ENCODE results near the gene MRPL42. TPM values are rescaled to one million over a fixed set of nuclear protein-coding genes. Genes with fewer than 3 reads are reported as not detected.
"Not testable (repeated sequence)": the region's sequence is repeated elsewhere in the genome, so short reads cannot be mapped to it uniquely, and the experiment has no call there.

MRPL42 gene
- total RNA-seq, 1 experiment from 2014 or later, result 61.0 TPM

DNA sequence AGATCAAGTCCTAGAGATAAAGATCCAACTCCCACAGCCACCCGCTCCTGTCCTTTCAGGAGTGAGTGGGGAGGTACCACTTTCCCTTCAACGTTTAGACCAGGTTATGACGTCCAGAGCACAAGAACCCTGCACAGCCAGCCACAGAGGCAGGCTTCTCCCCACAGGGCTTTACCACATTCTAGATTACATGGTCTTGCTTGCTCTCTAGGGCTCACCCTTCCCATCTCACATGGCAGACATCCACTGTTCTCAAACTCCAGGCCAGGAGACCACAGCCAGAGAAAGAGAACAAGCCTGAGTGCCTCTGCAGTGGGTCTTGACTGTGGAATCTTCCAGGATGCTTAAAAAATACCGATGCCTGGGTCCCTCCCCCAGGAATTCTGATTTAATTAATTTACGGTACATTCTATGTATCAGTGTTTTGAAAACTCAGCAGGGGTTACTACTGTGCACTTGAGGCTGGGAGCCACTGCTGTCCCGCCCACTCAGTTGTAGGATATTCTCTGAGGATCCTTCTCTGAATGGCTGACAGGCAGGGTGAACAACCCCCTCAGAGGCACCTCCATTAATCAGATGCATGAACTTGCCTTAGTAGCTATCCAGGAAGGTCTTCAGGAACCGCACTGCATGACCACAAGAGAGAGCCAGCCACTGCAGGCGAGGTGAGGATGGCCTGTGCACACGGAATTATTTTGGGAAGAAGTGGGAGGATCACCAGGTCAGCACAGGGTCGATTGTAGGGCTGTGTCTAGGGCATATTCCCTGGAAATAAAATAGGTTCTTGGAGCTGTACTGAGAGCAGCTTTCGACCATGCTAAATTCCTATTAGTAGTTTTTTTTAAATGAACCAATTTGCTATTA lies 83.7 kb downstream of the MRPL42 start:
- intact Hi-C loops (cut with micrococcal nuclease; ENCODE audit: unreplicated experiment), result no loop called here
- H3K27ac ChIP-seq, result no peak overlapping the region
- H3K36me3 ChIP-seq (ENCODE audit: low read depth), result no peaks in the 10 kb centered on the region

DNA sequence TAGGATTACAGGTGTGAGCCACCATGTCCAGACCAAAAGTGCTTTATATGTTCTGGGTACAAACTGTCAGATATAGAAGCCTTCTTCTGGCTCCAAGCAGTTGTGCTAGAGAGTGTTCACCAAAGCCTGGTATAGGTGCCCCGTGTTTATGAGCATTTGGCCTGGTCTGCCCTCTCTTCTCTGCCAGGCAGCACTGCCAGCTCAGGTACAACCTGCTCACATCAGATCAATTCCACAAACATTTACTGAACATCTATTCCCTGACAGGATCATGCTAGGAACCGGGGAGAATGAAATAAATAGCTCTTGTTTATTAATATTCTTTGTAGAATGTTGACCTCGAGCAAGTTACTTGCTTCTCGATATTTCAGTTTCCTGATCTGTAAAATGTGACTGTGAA lies 85.1 kb downstream of the MRPL42 start:
- Histone ChIP-seq H3K4me2 (no peak overlapping the region), H3K27me3 (ENCODE audit: insufficient read depth, low read depth) (no peaks in the 10 kb centered on the region), H3K4me3 (no peak overlapping the region), H3K9me3 (ENCODE audit: insufficient read depth, low read depth) (no peaks in the 10 kb centered on the region), H3K36me3 (ENCODE audit: low read depth) (no peaks in the 10 kb centered on the region), H3K4me1 (replicated peaks; ENCODE audit: insufficient read depth) (no peaks in the 10 kb centered on the region), H3K9me2 (ENCODE audit: insufficient read depth) (no peaks in the 10 kb centered on the region), H4K20me1 (ENCODE audit: insufficient read depth) (no peaks in the 10 kb centered on the region), H3K79me2 (ENCODE audit: low read depth) (no peaks in the 10 kb centered on the region), H3F3A (ENCODE audit: insufficient read depth, low read depth) (no peaks in the 10 kb centered on the region), H3K27ac (no peak overlapping the region), H2AFZ (no peak overlapping the region)
- CTCF ChIA-PET, result no interaction called here
- TF ChIP-seq, protein P1, sequence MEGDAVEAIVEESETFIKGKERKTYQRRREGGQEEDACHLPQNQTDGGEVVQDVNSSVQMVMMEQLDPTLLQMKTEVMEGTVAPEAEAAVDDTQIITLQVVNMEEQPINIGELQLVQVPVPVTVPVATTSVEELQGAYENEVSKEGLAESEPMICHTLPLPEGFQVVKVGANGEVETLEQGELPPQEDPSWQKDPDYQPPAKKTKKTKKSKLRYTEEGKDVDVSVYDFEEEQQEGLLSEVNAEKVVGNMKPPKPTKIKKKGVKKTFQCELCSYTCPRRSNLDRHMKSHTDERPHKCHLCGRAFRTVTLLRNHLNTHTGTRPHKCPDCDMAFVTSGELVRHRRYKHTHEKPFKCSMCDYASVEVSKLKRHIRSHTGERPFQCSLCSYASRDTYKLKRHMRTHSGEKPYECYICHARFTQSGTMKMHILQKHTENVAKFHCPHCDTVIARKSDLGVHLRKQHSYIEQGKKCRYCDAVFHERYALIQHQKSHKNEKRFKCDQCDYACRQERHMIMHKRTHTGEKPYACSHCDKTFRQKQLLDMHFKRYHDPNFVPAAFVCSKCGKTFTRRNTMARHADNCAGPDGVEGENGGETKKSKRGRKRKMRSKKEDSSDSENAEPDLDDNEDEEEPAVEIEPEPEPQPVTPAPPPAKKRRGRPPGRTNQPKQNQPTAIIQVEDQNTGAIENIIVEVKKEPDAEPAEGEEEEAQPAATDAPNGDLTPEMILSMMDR (conservative IDR thresholded peaks at IDR 0.05), result no peak
- no TSS peak for BruUV-seq (replicated peaks)
- DNase-seq, result no peak
- intact Hi-C loops (cut with micrococcal nuclease; ENCODE audit: unreplicated experiment), result no loop called here
- POLR2A ChIA-PET (ENCODE audit: unreplicated experiment), result no interaction called here

More for the DNA sequence above, 83.7 kb downstream of the MRPL42 start:
- Histone ChIP-seq H3K4me3 (no peak overlapping the region), H3K79me2 (ENCODE audit: low read depth) (no peaks in the 10 kb centered on the region), H3K9me3 (ENCODE audit: insufficient read depth, low read depth) (no peaks in the 10 kb centered on the region), H3F3A (ENCODE audit: insufficient read depth, low read depth) (no peaks in the 10 kb centered on the region), H4K20me1 (ENCODE audit: insufficient read depth) (no peaks in the 10 kb centered on the region), H3K4me1 (replicated peaks; ENCODE audit: insufficient read depth) (no peaks in the 10 kb centered on the region), H2AFZ (no peak overlapping the region), H3K9me2 (ENCODE audit: insufficient read depth) (no peaks in the 10 kb centered on the region), H3K4me2 (no peak overlapping the region), H3K27me3 (ENCODE audit: insufficient read depth, low read depth) (no peaks in the 10 kb centered on the region)
- no peak for DNase-seq
- TF ChIP-seq, protein P1 (conservative IDR thresholded peaks at IDR 0.05), result no peak
- TF ChIP-seq EZH2 (IDR thresholded peaks at IDR 0.05; ENCODE audit: low read depth), result no peak
- POLR2A ChIA-PET (ENCODE audit: unreplicated experiment), result no interaction called here
- CTCF ChIA-PET, result no interaction called here
- no TSS peak for BruUV-seq (replicated peaks)

DNA sequence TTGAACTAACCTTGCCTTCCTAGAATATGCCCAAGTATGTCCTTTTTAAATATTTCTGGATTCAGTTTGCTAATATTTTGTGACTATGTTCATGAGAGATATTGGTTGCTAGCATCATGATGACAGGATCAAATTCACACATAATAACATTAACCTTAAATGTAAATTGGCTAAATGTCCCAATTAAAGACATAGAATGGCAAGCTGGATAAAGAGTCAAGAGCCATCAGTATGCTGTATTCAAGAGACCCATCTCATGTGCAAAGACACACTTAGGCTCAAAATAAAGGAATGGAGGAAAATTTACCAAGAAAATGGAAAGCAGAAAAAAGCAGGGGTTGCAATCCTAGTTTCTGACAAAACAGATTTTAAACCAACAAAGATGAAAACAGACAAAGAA lies 90.6 kb downstream of the MRPL42 start:
- H4K20me1 ChIP-seq (ENCODE audit: insufficient read depth); H3K4me1 ChIP-seq (replicated peaks; ENCODE audit: insufficient read depth); H3F3A ChIP-seq (ENCODE audit: insufficient read depth, low read depth); intact Hi-C loops (cut with micrococcal nuclease; ENCODE audit: unreplicated experiment); H3K27ac ChIP-seq; CTCF ChIA-PET; DNase-seq; H3K9me3 ChIP-seq (ENCODE audit: insufficient read depth, low read depth); BruUV-seq (replicated peaks); H2AFZ ChIP-seq; POLR2A ChIA-PET (ENCODE audit: unreplicated experiment); H3K4me3 ChIP-seq; H3K4me2 ChIP-seq; H3K79me2 ChIP-seq (ENCODE audit: low read depth); H3K27me3 ChIP-seq (ENCODE audit: insufficient read depth, low read depth); H3K36me3 ChIP-seq (ENCODE audit: low read depth); H3K9me2 ChIP-seq (ENCODE audit: insufficient read depth): not testable (repeated sequence)

DNA sequence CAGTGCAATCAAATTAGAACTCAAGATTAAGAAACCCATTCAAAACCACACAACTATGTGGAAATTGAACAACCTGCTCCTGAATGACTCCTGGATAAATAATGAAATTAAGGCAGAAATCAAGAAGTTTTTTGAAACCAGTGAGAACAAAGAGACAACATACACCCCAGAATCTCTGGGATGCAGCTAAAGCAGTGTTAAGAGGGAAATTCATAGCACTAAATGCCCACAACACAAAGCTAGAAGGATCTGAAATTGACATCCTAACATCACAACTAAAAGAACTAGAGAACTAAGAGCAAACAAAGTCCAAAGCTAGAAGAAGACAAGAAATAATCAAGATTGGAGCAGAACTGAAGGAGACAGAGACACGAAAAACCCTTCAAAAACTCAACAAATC lies 91.4 kb downstream of the MRPL42 start:
- DNase-seq; H3K79me2 ChIP-seq (ENCODE audit: low read depth); H4K20me1 ChIP-seq (ENCODE audit: insufficient read depth); H2AFZ ChIP-seq; H3F3A ChIP-seq (ENCODE audit: insufficient read depth, low read depth); H3K9me2 ChIP-seq (ENCODE audit: insufficient read depth); H3K4me2 ChIP-seq; BruUV-seq (replicated peaks); intact Hi-C loops (cut with micrococcal nuclease; ENCODE audit: unreplicated experiment); H3K27me3 ChIP-seq (ENCODE audit: insufficient read depth, low read depth); H3K4me3 ChIP-seq; H3K36me3 ChIP-seq (ENCODE audit: low read depth); H3K9me3 ChIP-seq (ENCODE audit: insufficient read depth, low read depth); H3K27ac ChIP-seq; CTCF ChIA-PET: not testable (repeated sequence)
- peaks cover 12% of the 10 kb centered on the region for H3K4me1 ChIP-seq (replicated peaks; ENCODE audit: insufficient read depth)
- POLR2A ChIA-PET (ENCODE audit: unreplicated experiment), result interaction anchor here (0.6 kb wide), 1 partner anchor 32 kb away, joined by 7 read pairs; no protein-coding TSS in a partner anchor

All from PC-9 (cell line).